H1 (cell line): ENCODE measurements around the gene KLF2. TPM values are rescaled to one million over a fixed set of nuclear protein-coding genes. Genes with fewer than 3 reads are reported as not detected.

ENCODE experiments used
- CTCF ChIA-PET: fragments of 300-600 bp; sonication (Branson Sonifier 250); formaldehyde crosslinking; loops from one replicate; lab custom pipeline; 2021; ENCODE audit not compliant: partially characterized antibody; lab: Charles Lee
- POLR2A ChIA-PET: fragments of 300-600 bp; sonication (Branson Sonifier 250); formaldehyde crosslinking; loops from one replicate; lab custom pipeline; 2021; ENCODE audit warnings: inconsistent platforms; ENCODE audit not compliant: partially characterized antibody; lab: Charles Lee
- DNase-seq, 2 experiments: peaks; one replicate each; pipeline versions ENCODE4 v3.0.0 to v3.0.0-alpha.2; 2010 to 2022; ENCODE audit warnings: low spot score in 2 of 2, low read depth in 1 of 2, mixed read lengths in 1 of 2
- FAIRE-seq: peaks from 2 replicates; lab custom pipeline; 2011; peaks lifted over from hg19 to GRCh38; lab: Jason Lieb, UNC
- H2AFZ ChIP-seq: 2 replicates; pipeline ENCODE4 v1.8.1; 2012; ENCODE audit warnings: low read length, inconsistent platforms
- H2AK5ac ChIP-seq: 2 replicates; pipeline ENCODE4 v1.6.1; 2013; ENCODE audit warnings: low read depth, low read length
- H2BK120ac ChIP-seq: replicated peaks from 2 replicates; pipeline ENCODE3; 2013; ENCODE audit warnings: low read depth, low read length, inconsistent platforms
- H2BK12ac ChIP-seq: 2 replicates; pipeline ENCODE4 v1.6.1; 2013; ENCODE audit warnings: low read depth, low read length
- H2BK15ac ChIP-seq: 2 replicates; pipeline ENCODE4 v1.6.1; 2013; ENCODE audit warnings: low read length
- H2BK20ac ChIP-seq: 2 replicates; pipeline ENCODE4 v1.6.1; 2013; ENCODE audit warnings: low read length
- H2BK5ac ChIP-seq: 2 replicates; pipeline ENCODE4 v1.6.1; 2013; ENCODE audit warnings: low read depth, low read length
- H3K14ac ChIP-seq: 2 replicates; pipeline ENCODE4 v1.6.1; 2013; ENCODE audit warnings: inconsistent platforms; ENCODE audit not compliant: insufficient read length
- H3K18ac ChIP-seq: 2 replicates; pipeline ENCODE4 v1.6.1; 2013; ENCODE audit warnings: low read length; ENCODE audit errors: extremely low read depth
- H3K23ac ChIP-seq: 2 replicates; pipeline ENCODE4 v1.6.1; 2013; ENCODE audit warnings: inconsistent platforms; ENCODE audit not compliant: insufficient read length
- H3K23me2 ChIP-seq: 2 replicates; pipeline ENCODE4 v1.6.1; 2013; ENCODE audit warnings: low read depth, low read length
- H3K27ac ChIP-seq: 2 replicates; pipeline ENCODE4 v1.6.1; 2011; ENCODE audit warnings: low read depth, low read length, inconsistent platforms
- H3K27me3 ChIP-seq, 4 experiments: replicated peaks in 1 of 4; 1 replicate in 1 of 4; 2 replicates in 3 of 4; pipeline versions ENCODE4 v1.6.1 to v1.8.1; 2011 to 2013; ENCODE audit warnings: low read length in 3 of 4, mild to moderate bottlenecking in 3 of 4, inconsistent platforms in 2 of 4, mixed read lengths in 2 of 4, moderate library complexity in 1 of 4; ENCODE audit not compliant: control insufficient read depth in 3 of 4, insufficient read depth in 3 of 4; ENCODE audit errors: extremely low read depth in 1 of 4
- H3K36me3 ChIP-seq, 4 experiments: 2 replicates each; pipeline versions ENCODE4 v1.6.1 to v1.8.1; 2011 to 2013; ENCODE audit warnings: mild to moderate bottlenecking in 4 of 4, low read length in 3 of 4, moderate library complexity in 2 of 4, control low read depth in 1 of 4, inconsistent platforms in 1 of 4; ENCODE audit not compliant: insufficient read depth in 4 of 4, control insufficient read depth in 2 of 4
- H3K4ac ChIP-seq: replicated peaks from 2 replicates; pipeline ENCODE3; 2013; ENCODE audit warnings: low read length, low read depth, mixed read lengths, inconsistent platforms; ENCODE audit not compliant: insufficient read length
- H3K4me1 ChIP-seq, 4 experiments: replicated peaks in 1 of 4; 1 replicate in 1 of 4; 2 replicates in 3 of 4; pipeline versions ENCODE4 v1.6.1 to v1.8.1; 2011 to 2013; ENCODE audit warnings: low read length in 3 of 4, inconsistent platforms in 2 of 4, mixed read lengths in 1 of 4; ENCODE audit not compliant: insufficient read depth in 4 of 4, control insufficient read depth in 3 of 4
- H3K4me2 ChIP-seq, 2 experiments: 2 replicates each; pipeline versions ENCODE4 v1.6.1 to v1.8.1; 2011 to 2013; ENCODE audit warnings: low read depth in 2 of 2, low read length in 2 of 2, control low read depth in 1 of 2, inconsistent platforms in 1 of 2, mild to moderate bottlenecking in 1 of 2; ENCODE audit not compliant: insufficient read depth in 1 of 2
- H3K4me3 ChIP-seq, 4 experiments: fragments of 200-600, 300-600 bp in 1 of 4; sonication (generic), shearing (Covaris generic), sonication (Bioruptor Twin) in 1 of 4; 2 replicates each; pipeline versions ENCODE4 v1.5.1 to v1.8.1; 2011 to 2016; ENCODE audit warnings: low read length in 4 of 4, low read depth in 3 of 4, control low read depth in 2 of 4, inconsistent platforms in 2 of 4, mild to moderate bottlenecking in 2 of 4, mixed read lengths in 1 of 4, moderate library complexity in 1 of 4; ENCODE audit not compliant: insufficient read depth in 2 of 4; ENCODE audit errors: extremely low read depth in 1 of 4
- H3K56ac ChIP-seq: replicated peaks from 2 replicates; pipeline ENCODE3; 2013; ENCODE audit warnings: low read depth, mild to moderate bottlenecking, mixed read lengths, low read length, inconsistent platforms; ENCODE audit not compliant: insufficient read length
- H3K79me1 ChIP-seq: 2 replicates; pipeline ENCODE4 v1.6.1; 2013; ENCODE audit warnings: low read depth, low read length, control low read depth
- H3K79me2 ChIP-seq, 2 experiments: 2 replicates each; pipeline versions ENCODE4 v1.6.1 to v1.8.1; 2012 to 2013; ENCODE audit warnings: low read length in 2 of 2, mild to moderate bottlenecking in 2 of 2, inconsistent platforms in 1 of 2; ENCODE audit not compliant: insufficient read depth in 2 of 2, control insufficient read depth in 1 of 2
- H3K9ac ChIP-seq, 4 experiments: replicated peaks in 1 of 4; 1 replicate in 1 of 4; 2 replicates in 3 of 4; pipeline versions ENCODE4 v1.6.1 to v1.8.1; 2011 to 2013; ENCODE audit warnings: low read depth in 3 of 4, low read length in 3 of 4, control low read depth in 2 of 4, mild to moderate bottlenecking in 2 of 4, moderate library complexity in 2 of 4, inconsistent platforms in 1 of 4; ENCODE audit errors: extremely low read depth in 1 of 4
- H3K9me3 ChIP-seq, 2 experiments: 2 replicates each; pipeline versions ENCODE4 v1.6.1 to v1.8.1; 2012 to 2013; ENCODE audit warnings: mild to moderate bottlenecking in 2 of 2, moderate library complexity in 2 of 2, control low read depth in 1 of 2, inconsistent platforms in 1 of 2, low read depth in 1 of 2, low read length in 1 of 2, mixed read lengths in 1 of 2; ENCODE audit not compliant: insufficient read depth in 2 of 2
- H4K20me1 ChIP-seq, 2 experiments: replicated peaks in 1 of 2; 2 replicates each; pipeline versions ENCODE3 to v1.8.1; 2011 to 2013; ENCODE audit warnings: inconsistent platforms in 2 of 2, low read length in 2 of 2, mild to moderate bottlenecking in 1 of 2; ENCODE audit not compliant: insufficient read depth in 2 of 2, control insufficient read depth in 1 of 2
- H4K5ac ChIP-seq: 2 replicates; pipeline ENCODE4 v1.6.1; 2013; ENCODE audit warnings: low read length, low read depth, mixed read lengths, inconsistent platforms; ENCODE audit not compliant: insufficient read length
- H4K8ac ChIP-seq: 2 replicates; pipeline ENCODE4 v1.8.0; 2013; ENCODE audit warnings: mild to moderate bottlenecking, moderate library complexity, low read length, inconsistent platforms; ENCODE audit not compliant: insufficient read depth; ENCODE audit errors: extremely low read depth
- H4K91ac ChIP-seq: replicated peaks from 2 replicates; pipeline ENCODE3; 2013; ENCODE audit warnings: low read length, mixed read lengths, inconsistent platforms; ENCODE audit not compliant: insufficient read length
- CBX8 ChIP-seq: fragments of 300-800, 300-1000 bp; sonication (generic); IDR thresholded peaks from 2 replicates; pipeline ENCODE4 v1.7.1; 2016; ENCODE audit warnings: low read depth, low read length, borderline replicate concordance
- CTBP2 ChIP-seq: IDR thresholded peaks from 2 replicates; pipeline ENCODE4 v1.7.0; 2011; ENCODE audit warnings: borderline replicate concordance, mild to moderate bottlenecking, moderate library complexity, mixed read lengths, low read length; ENCODE audit not compliant: insufficient read depth, insufficient read length
- CTCF ChIP-seq, 3 experiments: IDR thresholded peaks; 1 replicate in 2 of 3; 2 replicates in 1 of 3; pipeline versions ENCODE4 v1.5.1 to v1.6.1; 2011; ENCODE audit warnings: low read length in 3 of 3, mild to moderate bottlenecking in 3 of 3, inconsistent platforms in 2 of 3, low read depth in 1 of 3, moderate library complexity in 1 of 3; ENCODE audit not compliant: insufficient read depth in 1 of 3; ENCODE audit errors: control extremely low read depth in 1 of 3
- JUND ChIP-seq: IDR thresholded peaks from 2 replicates; pipeline ENCODE4 v1.6.1; 2011; ENCODE audit warnings: mild to moderate bottlenecking, improper control_type of control experiment, low read length
- POU5F1 ChIP-seq: IDR thresholded peaks from 2 replicates; pipeline ENCODE4 v1.6.1; 2011; ENCODE audit warnings: low read depth, mild to moderate bottlenecking, low read length, moderate library complexity
- RXRA ChIP-seq: IDR thresholded peaks from 2 replicates; pipeline ENCODE4 v1.6.1; 2011; ENCODE audit warnings: low read depth, mild to moderate bottlenecking, low read length, moderate library complexity; ENCODE audit not compliant: insufficient read depth
- SP2 ChIP-seq: IDR thresholded peaks from 2 replicates; pipeline ENCODE4 v1.6.1; 2012; ENCODE audit warnings: mild to moderate bottlenecking, low read length, inconsistent platforms
- TEAD4 ChIP-seq: IDR thresholded peaks from 2 replicates; pipeline ENCODE4 v1.6.1; 2012; ENCODE audit warnings: low read depth, low read length, inconsistent platforms, mixed read lengths
- WGBS, 2 experiments: shearing (Covaris generic) in 1 of 2; methylation state at CpG; one replicate each; pipeline versions ENCODE4 v1.1.6 to v1.1.7; 2013 to 2015; ENCODE audit warnings: low lambda C conversion rate in 2 of 2, mixed read lengths in 2 of 2, inconsistent platforms in 1 of 2, low coverage in 1 of 2, missing lambda C conversion rate in 1 of 2; ENCODE audit not compliant: insufficient replicate concordance in 2 of 2, insufficient coverage in 1 of 2, insufficient read length in 1 of 2; ENCODE audit errors: extremely low coverage in 1 of 2, missing lambda C conversion rate in 1 of 2; 5-methylcytosine and 5-hydroxymethylcytosine counted together
- polyA plus RNA-seq, 7 experiments: library from polyadenylated mRNA; depleted of rRNA in 3 of 7; stranded (reverse) in 5 of 7; unstranded in 2 of 7; fragments of >200 nt in 5 of 7; fragments of 200-250 nt in 2 of 7; gene quantifications; 1 replicate in 5 of 7; 2 replicates in 1 of 7; 4 replicates in 1 of 7; pipeline versions ENCODE4 v1.2.1 to v1.2.3, GENCODE V29; 2011 to 2013; ENCODE audit warnings: missing spikeins in 2 of 7, mixed read lengths in 2 of 7
- total RNA-seq: library from RNA; stranded (reverse); fragmentation: NEBNext Ultra II Directional; extraction: Animal tissue kit (Norgen Biotek cat#: 25700); gene quantifications from 2 replicates; pipeline ENCODE4 v1.2.1, GENCODE V29; 2021
- TF ChIP-seq, protein P1 (sequence below): IDR thresholded peaks from 2 replicates; pipeline ENCODE4 v1.6.1; 2012; ENCODE audit warnings: inconsistent platforms

Gene KLF2
- total and polyA plus RNA-seq, 2 of the 8 experiments (the other 6 are each of a cell fraction or from before 2014, with no cell fraction given) = 0.19 to 0.33 TPM

- no peak overlapping the region for H4K91ac ChIP-seq
- no peak overlapping the region for H2AK5ac ChIP-seq
- H3K36me3 ChIP-seq = no peaks in the 10 kb centered on the region
- H4K5ac ChIP-seq = no peak overlapping the region
- H2BK120ac ChIP-seq = no peak overlapping the region
- H3K79me1 ChIP-seq = no peaks in the 10 kb centered on the region
- no peak overlapping the region for H3K9ac ChIP-seq
- peaks cover 10% of the 10 kb centered on the region; the same call in 1 of the 2 replicates for H3K23me2 ChIP-seq
- H3K79me2 ChIP-seq = no peaks in the 10 kb centered on the region
- no peak overlapping the region for H2AFZ ChIP-seq
- FAIRE-seq (no peak), DNase-seq (no peak)
- H3K18ac ChIP-seq = no peak overlapping the region
- no peak overlapping the region for H2BK12ac ChIP-seq
- no peak overlapping the region for H3K56ac ChIP-seq
- no peaks in the 10 kb centered on the region for H3K9me3 ChIP-seq
- no peak overlapping the region for H3K23ac ChIP-seq
- H2BK5ac ChIP-seq = no peak overlapping the region
- H3K27me3 ChIP-seq = peaks cover 17 to 36% (median 33%) of the 10 kb centered on the region in 4 experiments
- no peak overlapping the region for H3K4ac ChIP-seq
- peaks cover 0 to 2% of the 10 kb centered on the region in 2 experiments for H4K20me1 ChIP-seq
- H3K4me3 ChIP-seq = no peak overlapping the region
- H3K27ac ChIP-seq = no peak overlapping the region
- no peak overlapping the region for H2BK20ac ChIP-seq
- H3K14ac ChIP-seq = no peak overlapping the region
- 0 out of 7 replicates have a peak, but pooled peaks cover 0 to 2% (median 0%) of the 10 kb centered on the region in 4 experiments for H3K4me1 ChIP-seq
- ChIA-PET POLR2A (interaction anchor here (2.0 kb wide), 1 partner anchor 8 kb away, joined by 5 read pairs; no protein-coding TSS in a partner anchor), CTCF (interaction anchor here (0.6 to 6.0 kb wide), 10 partner anchors 12 to 1812 kb away, joined by 3 to 41 read pairs (median 3); no protein-coding TSS in a partner anchor)
- no peak overlapping the region for H4K8ac ChIP-seq
- no peak overlapping the region for H3K4me2 ChIP-seq
- WGBS, 2 experiments = 86% methylated on average over 12 of the region's 16 CpGs; no CpG with 5 or more reads in 1 of the 2 experiments
- no peak overlapping the region for H2BK15ac ChIP-seq
- TF ChIP-seq, protein P1, sequence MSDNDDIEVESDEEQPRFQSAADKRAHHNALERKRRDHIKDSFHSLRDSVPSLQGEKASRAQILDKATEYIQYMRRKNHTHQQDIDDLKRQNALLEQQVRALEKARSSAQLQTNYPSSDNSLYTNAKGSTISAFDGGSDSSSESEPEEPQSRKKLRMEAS = no peak
- no peak for TF ChIP-seq POU5F1
- no peak for TF ChIP-seq CTCF (IDR thresholded peaks at IDR 0.05; ENCODE audit: control extremely low read depth in 1 of 3, insufficient read depth in 1 of 3, low read depth in 1 of 3, low read length in 3 of 3)
- TF ChIP-seq CTBP2 = no peak
- TF ChIP-seq CBX8 = no peak
- TF ChIP-seq SP2 = no peak
- no peak for TF ChIP-seq JUND
- no peak for TF ChIP-seq TEAD4
- no peak for TF ChIP-seq RXRA
Measured at GRCh38 chr19:16330806-16331690, 6.4 kb downstream of the KLF2 start.
